PC-9 (cell line): ENCODE results near the gene NALCN. TPM values are rescaled to one million over a fixed set of nuclear protein-coding genes. Genes with fewer than 3 reads are reported as not detected.

Experiments
- BruUV-seq: library from RNA; stranded (reverse); fragments of 400-500 nt; replicated peaks from 2 replicates; lab custom pipeline; 2021; lab: Mats Ljungman, UMichigan
- CTCF ChIA-PET: fragments of 300-600 bp; sonication (Branson Sonifier 250); formaldehyde crosslinking; loops from one replicate; lab custom pipeline; 2022; ENCODE audit warnings: antibody characterized with exemption; lab: Charles Lee
- POLR2A ChIA-PET: fragments of 300-600 bp; sonication (Branson Sonifier 250); formaldehyde crosslinking; loops from one replicate; lab custom pipeline; 2022; ENCODE audit warnings: antibody characterized with exemption; ENCODE audit not compliant: unreplicated experiment; lab: Charles Lee
- DNase-seq, 2 experiments: peaks; one replicate each; pipeline versions ENCODE4 v3.0.0 to v3.0.0-alpha.2; 2015 to 2022; ENCODE audit warnings: mixed read lengths in 1 of 2
- H2AFZ ChIP-seq: fragments of 200-600 bp; sonication (generic); 2 replicates; pipeline ENCODE4 v1.8.1; 2017; ENCODE audit warnings: antibody characterized with exemption
- H3F3A ChIP-seq: fragments of 200-600 bp; sonication (generic); 2 replicates; pipeline ENCODE4 v1.8.1; 2017; ENCODE audit warnings: antibody characterized with exemption, mild to moderate bottlenecking, low read depth; ENCODE audit not compliant: insufficient read depth
- H3K27ac ChIP-seq: fragments of 200-600 bp; sonication (generic); 2 replicates; pipeline ENCODE4 v1.6.1; 2016; ENCODE audit warnings: mixed run types
- H3K27me3 ChIP-seq: fragments of 200-600 bp; sonication (generic); 2 replicates; pipeline ENCODE4 v1.6.1; 2016; ENCODE audit warnings: low read depth, mixed run types; ENCODE audit not compliant: insufficient read depth
- H3K36me3 ChIP-seq: fragments of 200-600 bp; sonication (generic); 2 replicates; pipeline ENCODE4 v1.6.1; 2016; ENCODE audit warnings: low read depth, mixed run types
- H3K4me1 ChIP-seq: fragments of 200-600 bp; sonication (generic); replicated peaks from 2 replicates; pipeline ENCODE4 v1.6.1; 2016; ENCODE audit warnings: mixed run types; ENCODE audit not compliant: insufficient read depth
- H3K4me2 ChIP-seq: fragments of 200-600 bp; sonication (generic); 2 replicates; pipeline ENCODE4 v1.6.1; 2017; ENCODE audit warnings: mixed run types
- H3K4me3 ChIP-seq: fragments of 200-600 bp; sonication (generic); 2 replicates; pipeline ENCODE4 v1.6.1; 2016; ENCODE audit warnings: mixed run types
- H3K79me2 ChIP-seq: fragments of 200-600 bp; sonication (generic); 2 replicates; pipeline ENCODE4 v1.6.1; 2017; ENCODE audit warnings: low read depth, mixed run types
- H3K9me2 ChIP-seq: fragments of 200-600 bp; sonication (generic); 2 replicates; pipeline ENCODE4 v1.8.1; 2017; ENCODE audit warnings: mild to moderate bottlenecking; ENCODE audit not compliant: insufficient read depth
- H3K9me3 ChIP-seq: fragments of 200-600 bp; sonication (generic); 2 replicates; pipeline ENCODE4 v1.8.1; 2016; ENCODE audit warnings: low read depth; ENCODE audit not compliant: insufficient read depth
- H4K20me1 ChIP-seq: fragments of 200-600 bp; sonication (generic); 2 replicates; pipeline ENCODE4 v1.8.1; 2017; ENCODE audit not compliant: insufficient read depth
- EZH2 ChIP-seq: fragments of 200-600 bp; sonication (generic); IDR thresholded peaks from 2 replicates; pipeline ENCODE4 v1.8.0; 2017; ENCODE audit warnings: antibody characterized with exemption, low read depth
- intact Hi-C: fragments of 100-400 bp; cut with micrococcal nuclease; formaldehyde crosslinking; loops from one replicate; pipeline ENCODE4 v1.10.0; 2022; ENCODE audit not compliant: unreplicated experiment
- total RNA-seq: library from RNA; stranded (reverse); gene quantifications from 2 replicates; pipeline ENCODE4 v1.2.3, GENCODE V29; 2021
- TF ChIP-seq, protein P1 (sequence below): fragments of 200-600 bp; sonication (generic); conservative IDR thresholded peaks from 2 replicates; pipeline ENCODE4 v1.6.1; 2017; ENCODE audit warnings: mixed run types, antibody characterized with exemption, mild to moderate bottlenecking, moderate library complexity

The NALCN gene
- total RNA-seq, 1 experiment from 2014 or later = 7.7 TPM

GRCh38 chr13:101406791-101407190 is 9.5 kb downstream of the NALCN start:
- BruUV-seq = no TSS peak
- TF ChIP-seq, protein P1, sequence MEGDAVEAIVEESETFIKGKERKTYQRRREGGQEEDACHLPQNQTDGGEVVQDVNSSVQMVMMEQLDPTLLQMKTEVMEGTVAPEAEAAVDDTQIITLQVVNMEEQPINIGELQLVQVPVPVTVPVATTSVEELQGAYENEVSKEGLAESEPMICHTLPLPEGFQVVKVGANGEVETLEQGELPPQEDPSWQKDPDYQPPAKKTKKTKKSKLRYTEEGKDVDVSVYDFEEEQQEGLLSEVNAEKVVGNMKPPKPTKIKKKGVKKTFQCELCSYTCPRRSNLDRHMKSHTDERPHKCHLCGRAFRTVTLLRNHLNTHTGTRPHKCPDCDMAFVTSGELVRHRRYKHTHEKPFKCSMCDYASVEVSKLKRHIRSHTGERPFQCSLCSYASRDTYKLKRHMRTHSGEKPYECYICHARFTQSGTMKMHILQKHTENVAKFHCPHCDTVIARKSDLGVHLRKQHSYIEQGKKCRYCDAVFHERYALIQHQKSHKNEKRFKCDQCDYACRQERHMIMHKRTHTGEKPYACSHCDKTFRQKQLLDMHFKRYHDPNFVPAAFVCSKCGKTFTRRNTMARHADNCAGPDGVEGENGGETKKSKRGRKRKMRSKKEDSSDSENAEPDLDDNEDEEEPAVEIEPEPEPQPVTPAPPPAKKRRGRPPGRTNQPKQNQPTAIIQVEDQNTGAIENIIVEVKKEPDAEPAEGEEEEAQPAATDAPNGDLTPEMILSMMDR = no peak
- no peak for TF ChIP-seq EZH2
- DNase-seq = peak in 1 of 2 experiments; percentile 60

DNA sequence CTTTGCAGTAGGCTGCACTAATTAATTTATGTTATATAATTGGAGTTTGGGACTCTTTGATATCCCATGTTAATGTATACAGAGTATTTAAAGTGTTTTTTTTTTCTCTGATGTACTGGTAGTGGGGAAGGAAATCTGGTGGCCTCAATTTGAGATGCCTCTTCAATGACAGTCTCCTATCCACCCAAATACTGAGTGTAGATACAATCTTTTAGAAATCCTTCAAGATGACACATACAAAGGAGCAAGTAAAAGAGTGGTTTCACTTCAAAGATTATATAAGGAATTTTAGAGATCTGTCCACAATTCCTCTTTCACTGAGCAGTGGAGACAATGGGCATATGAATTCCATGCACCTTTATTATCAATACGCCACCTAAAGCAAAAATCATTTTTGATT is 15.1 kb downstream of the NALCN start:
- no peak overlapping the region for H3K4me3 ChIP-seq
- H3K27ac ChIP-seq = no peak overlapping the region
- H3K4me1 ChIP-seq = peaks cover 11% of the 10 kb centered on the region; the same call in 1 of the 2 replicates
- ChIA-PET POLR2A (no interaction called here), CTCF (no interaction called here)
- BruUV-seq = no TSS peak
- DNase-seq = no peak
- no peaks in the 10 kb centered on the region for H3K9me2 ChIP-seq
- H3K36me3 ChIP-seq = no peaks in the 10 kb centered on the region
- H3F3A ChIP-seq = no peaks in the 10 kb centered on the region; the same call in 1 of the 2 replicates
- H3K27me3 ChIP-seq = no peaks in the 10 kb centered on the region
- no peak overlapping the region for H3K4me2 ChIP-seq
- no peaks in the 10 kb centered on the region for H4K20me1 ChIP-seq
- H3K79me2 ChIP-seq = peaks cover 9% of the 10 kb centered on the region; the same call in 1 of the 2 replicates
- no peak for TF ChIP-seq EZH2
- TF ChIP-seq, protein P1 = no peak
- H2AFZ ChIP-seq = no peak overlapping the region
- H3K9me3 ChIP-seq = no peaks in the 10 kb centered on the region
- intact Hi-C loops = no loop called here

More at GRCh38 chr13:101406791-101407190, 9.5 kb downstream of the NALCN start:
- Histone ChIP-seq H3F3A (no peaks in the 10 kb centered on the region), H3K4me3 (no peak overlapping the region), H4K20me1 (no peaks in the 10 kb centered on the region), H3K79me2 (peaks cover 35% of the 10 kb centered on the region), H3K27ac (peak overlapping the region; percentile 28), H3K9me2 (no peaks in the 10 kb centered on the region), H3K36me3 (no peaks in the 10 kb centered on the region), H3K4me1 (peaks cover 15% of the 10 kb centered on the region), H3K27me3 (no peaks in the 10 kb centered on the region), H3K9me3 (no peaks in the 10 kb centered on the region), H2AFZ (no peak overlapping the region), H3K4me2 (peak overlapping the region; percentile 18; the same call in 1 of the 2 replicates)
- intact Hi-C loops = no loop called here
- ChIA-PET POLR2A (no interaction called here), CTCF (no interaction called here)

DNA sequence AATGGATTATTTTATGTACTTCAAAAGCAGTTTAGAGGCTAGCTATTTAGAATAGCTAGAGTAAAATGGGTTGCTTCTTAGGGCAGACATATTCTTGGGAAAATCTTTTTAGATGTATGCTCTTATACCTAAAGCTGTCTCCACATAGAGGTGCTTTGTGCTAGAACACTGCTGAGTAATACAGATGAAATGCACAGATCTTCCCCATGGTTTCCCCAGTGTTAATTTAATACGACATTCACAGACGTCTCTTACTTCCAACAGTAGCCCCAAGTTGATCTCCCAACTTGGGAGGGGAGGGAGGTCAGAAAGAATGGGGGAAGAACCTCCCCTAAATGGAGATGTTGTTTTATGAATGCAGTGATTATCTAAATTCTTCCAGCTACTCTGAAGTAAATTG is 16.9 kb downstream of the NALCN start:
- no peak overlapping the region for H2AFZ ChIP-seq
- no peak overlapping the region for H3K27ac ChIP-seq
- ChIA-PET CTCF (no interaction called here), POLR2A (no interaction called here)
- no peak overlapping the region for H3K4me3 ChIP-seq
- H4K20me1 ChIP-seq = no peaks in the 10 kb centered on the region
- no peaks in the 10 kb centered on the region for H3K79me2 ChIP-seq
- H3K9me2 ChIP-seq = no peaks in the 10 kb centered on the region
- H3K9me3 ChIP-seq = no peaks in the 10 kb centered on the region
- H3K4me2 ChIP-seq = no peak overlapping the region
- peaks cover 10% of the 10 kb centered on the region; the same call in 1 of the 2 replicates for H3K4me1 ChIP-seq
- intact Hi-C loops = no loop called here
- TF ChIP-seq, protein P1 = no peak
- no peak for TF ChIP-seq EZH2
- DNase-seq = no peak
- no peaks in the 10 kb centered on the region for H3K27me3 ChIP-seq
- no peaks in the 10 kb centered on the region for H3K36me3 ChIP-seq
- no peaks in the 10 kb centered on the region; the same call in 1 of the 2 replicates for H3F3A ChIP-seq
- no TSS peak for BruUV-seq
